KMS-11 (cell line): ENCODE measurements around the gene MEGF6.

Experiments used
- H2AFZ ChIP-seq: fragments of 200-600 bp; sonication (generic); 2 replicates; pipeline ENCODE4 v1.6.1; 2016; ENCODE audit warnings: antibody characterized with exemption, mixed run types, low read depth
- H3K27ac ChIP-seq: fragments of 200-600 bp; sonication (generic); 2 replicates; pipeline ENCODE4 v1.6.1; 2016; ENCODE audit warnings: mild to moderate bottlenecking, mixed run types
- H3K27me3 ChIP-seq: fragments of 200-600 bp; sonication (generic); 2 replicates; pipeline ENCODE4 v1.6.1; 2017; ENCODE audit warnings: mild to moderate bottlenecking, low read depth, mixed run types, moderate library complexity; ENCODE audit not compliant: insufficient read depth
- H3K36me3 ChIP-seq: fragments of 200-600 bp; sonication (generic); 2 replicates; pipeline ENCODE4 v1.6.1; 2017; ENCODE audit warnings: mild to moderate bottlenecking, mixed run types; ENCODE audit not compliant: insufficient read depth
- H3K4me1 ChIP-seq: fragments of 200-600 bp; sonication (generic); 2 replicates; pipeline ENCODE4 v1.6.1; 2016; ENCODE audit warnings: mild to moderate bottlenecking, low read depth, mixed run types; ENCODE audit not compliant: poor library complexity, severe bottlenecking
- H3K4me2 ChIP-seq: fragments of 200-600 bp; sonication (generic); 2 replicates; pipeline ENCODE4 v1.7.0; 2016; ENCODE audit warnings: mild to moderate bottlenecking, mixed run types
- H3K4me3 ChIP-seq: fragments of 200-600 bp; sonication (generic); IDR thresholded peaks from 2 replicates; pipeline ENCODE4 v1.6.1; 2017; ENCODE audit warnings: low read depth, low read length, mixed read lengths; ENCODE audit not compliant: insufficient read depth
- H3K79me2 ChIP-seq: fragments of 200-600 bp; sonication (generic); 2 replicates; pipeline ENCODE4 v1.6.1; 2016; ENCODE audit warnings: low read depth, mixed run types; ENCODE audit not compliant: insufficient read depth
- H3K9ac ChIP-seq: fragments of 200-600 bp; sonication (generic); 2 replicates; pipeline ENCODE4 v1.6.1; 2016; ENCODE audit warnings: mild to moderate bottlenecking, mixed run types
- H4K20me1 ChIP-seq: fragments of 200-600 bp; sonication (generic); 2 replicates; pipeline ENCODE4 v1.6.1; 2016; ENCODE audit warnings: mild to moderate bottlenecking, mixed run types; ENCODE audit not compliant: insufficient read depth
- CTCF ChIP-seq: fragments of 200-600 bp; sonication (generic); conservative IDR thresholded peaks from 2 replicates; pipeline ENCODE4 v1.6.1; 2017; ENCODE audit warnings: low read depth, mild to moderate bottlenecking, antibody characterized with exemption, low read length, moderate library complexity, mixed read lengths

Gene MEGF6

GRCh38 chr1:3627515-3628253 is 16.4 kb upstream of the MEGF6 start:
- TF ChIP-seq CTCF: no peak
- Histone ChIP-seq H3K36me3 (no peaks in the 10 kb centered on the region), H3K27ac (no peak overlapping the region), H3K9ac (no peak overlapping the region), H3K79me2 (no peaks in the 10 kb centered on the region), H3K27me3 (no peaks in the 10 kb centered on the region), H4K20me1 (no peaks in the 10 kb centered on the region), H3K4me3 (no peak overlapping the region), H3K4me2 (no peak overlapping the region), H3K4me1 (peaks cover 7% of the 10 kb centered on the region), H2AFZ (no peak overlapping the region)

- Histone ChIP-seq H3K9ac (no peak overlapping the region), H3K4me1 (peaks cover 7% of the 10 kb centered on the region), H2AFZ (no peak overlapping the region), H4K20me1 (no peaks in the 10 kb centered on the region), H3K36me3 (no peaks in the 10 kb centered on the region), H3K4me3 (no peak overlapping the region), H3K27me3 (0 out of 2 replicates have a peak, but pooled peaks cover under 1% of the 10 kb centered on the region), H3K27ac (no peak overlapping the region), H3K79me2 (no peaks in the 10 kb centered on the region), H3K4me2 (peak overlapping the region; percentile 76)
- TF ChIP-seq CTCF: no peak
These were observed 14.7 kb upstream of the MEGF6 start for GRCh38 chr1:3626025-3626424.

- H3K4me1 ChIP-seq: peaks cover 7% of the 10 kb centered on the region
- no peaks in the 10 kb centered on the region for H4K20me1 ChIP-seq
- H3K27me3 ChIP-seq: peaks cover 7% of the 10 kb centered on the region
- peak overlapping the region; percentile 3 for H3K4me3 ChIP-seq
- TF ChIP-seq CTCF: no peak
- no peak overlapping the region for H3K27ac ChIP-seq
- H3K79me2 ChIP-seq: no peaks in the 10 kb centered on the region
- peak overlapping the region; percentile 76 for H3K4me2 ChIP-seq
- no peaks in the 10 kb centered on the region for H3K36me3 ChIP-seq
- no peak overlapping the region for H3K9ac ChIP-seq
- no peak overlapping the region; the same call in 1 of the 2 replicates for H2AFZ ChIP-seq
These were observed 14.0 kb upstream of the MEGF6 start for GRCh38 chr1:3625151-3625907.

- Histone ChIP-seq H3K27ac (no peak within 1 kb of the TSS), H3K27me3 (peaks cover 12% of the 10 kb centered on the region)
These were observed 13.2 kb upstream of the MEGF6 start, which contains the start of gene TPRG1L for GRCh38 chr1:3624200-3625136. Gene TPRG1L (plus strand): TSS chr1:3625015. CDS start chr1:3625073, 58 bp downstream.

More at GRCh38 chr1:3624200-3625136, 13.2 kb upstream of the MEGF6 start, which contains the start of gene TPRG1L:
- peak within 1 kb of the TSS; percentile 100 for H2AFZ ChIP-seq
- peaks cover 7% of the 10 kb centered on the region for H3K4me1 ChIP-seq
- H3K9ac ChIP-seq: no peak within 1 kb of the TSS; the same call in 1 of the 2 replicates
- H3K4me2 ChIP-seq: peak within 1 kb of the TSS; percentile 76
- TF ChIP-seq CTCF: no peak
- peak within 1 kb of the TSS; percentile 68 for H3K4me3 ChIP-seq
- no peaks in the 10 kb centered on the region for H3K36me3 ChIP-seq
- no peaks in the 10 kb centered on the region for H3K79me2 ChIP-seq
- H4K20me1 ChIP-seq: no peaks in the 10 kb centered on the region
